Measurements from ENCODE around the gene APC2.

DNA sequence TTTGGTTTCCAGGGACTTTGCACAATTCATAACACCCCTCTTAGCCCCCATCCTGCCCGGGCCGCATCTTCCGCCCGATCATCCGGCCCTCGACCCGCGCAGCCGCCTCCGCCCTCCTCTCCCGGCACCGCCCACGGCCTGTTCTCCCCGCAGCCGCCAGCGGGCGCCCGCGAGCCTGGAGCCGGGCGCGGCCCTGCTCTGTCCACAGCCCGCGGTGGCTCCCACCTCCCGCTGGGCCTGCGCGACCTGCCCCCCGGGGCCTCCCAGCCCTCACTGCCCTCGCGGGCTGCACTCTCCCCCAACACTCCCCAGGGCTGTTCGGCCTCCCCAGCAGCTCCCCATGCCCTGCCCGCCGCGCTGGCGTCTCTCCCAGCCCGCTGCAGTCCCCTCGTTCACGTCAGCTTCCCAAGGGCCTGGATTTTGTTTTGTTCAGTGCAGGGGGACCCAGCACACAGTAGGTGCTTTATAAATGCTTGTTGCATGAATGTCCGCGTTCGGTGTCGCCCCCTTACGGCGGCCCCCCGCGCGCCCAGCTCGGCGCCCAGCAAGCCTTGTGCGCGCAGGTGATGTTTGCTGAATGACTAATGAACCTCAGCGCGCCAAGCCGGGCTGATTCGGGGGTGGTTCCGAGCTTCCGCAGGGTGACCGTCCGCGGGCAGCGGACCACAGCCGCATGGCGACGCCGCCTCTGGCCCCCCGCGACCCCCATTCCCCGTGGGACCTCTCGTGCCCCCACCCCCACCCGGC is 4.6 kb upstream of the APC2 start:
- TF ChIP-seq POLR2AphosphoS5 (IDR thresholded peaks at IDR 0.05): no peak
- TF ChIP-seq, protein P1, sequence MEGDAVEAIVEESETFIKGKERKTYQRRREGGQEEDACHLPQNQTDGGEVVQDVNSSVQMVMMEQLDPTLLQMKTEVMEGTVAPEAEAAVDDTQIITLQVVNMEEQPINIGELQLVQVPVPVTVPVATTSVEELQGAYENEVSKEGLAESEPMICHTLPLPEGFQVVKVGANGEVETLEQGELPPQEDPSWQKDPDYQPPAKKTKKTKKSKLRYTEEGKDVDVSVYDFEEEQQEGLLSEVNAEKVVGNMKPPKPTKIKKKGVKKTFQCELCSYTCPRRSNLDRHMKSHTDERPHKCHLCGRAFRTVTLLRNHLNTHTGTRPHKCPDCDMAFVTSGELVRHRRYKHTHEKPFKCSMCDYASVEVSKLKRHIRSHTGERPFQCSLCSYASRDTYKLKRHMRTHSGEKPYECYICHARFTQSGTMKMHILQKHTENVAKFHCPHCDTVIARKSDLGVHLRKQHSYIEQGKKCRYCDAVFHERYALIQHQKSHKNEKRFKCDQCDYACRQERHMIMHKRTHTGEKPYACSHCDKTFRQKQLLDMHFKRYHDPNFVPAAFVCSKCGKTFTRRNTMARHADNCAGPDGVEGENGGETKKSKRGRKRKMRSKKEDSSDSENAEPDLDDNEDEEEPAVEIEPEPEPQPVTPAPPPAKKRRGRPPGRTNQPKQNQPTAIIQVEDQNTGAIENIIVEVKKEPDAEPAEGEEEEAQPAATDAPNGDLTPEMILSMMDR (IDR thresholded peaks at IDR 0.05): peak; percentile 63 to 90 (median 82)

Data from prostate gland (tissue), 2 donors.